T-helper 1 cell (primary cell): ENCODE measurements around the gene FMOD.
"Not testable (repeated sequence)": the region's sequence is repeated elsewhere in the genome, so short reads cannot be mapped to it uniquely, and the experiment has no call there.

ENCODE experiments used
- DNase-seq, 5 donors: peaks; one replicate each; pipeline ENCODE4 v3.0.0-alpha.2; 2012 to 2020

Gene FMOD

GRCh38 chr1:203305809-203306088, 45.2 kb downstream of the FMOD start:
- no peak for DNase-seq

- peak; percentile 89 to 94 (median 90) for DNase-seq
Measured at GRCh38 chr1:203304919-203305808, 45.8 kb downstream of the FMOD start, which contains the start of gene BTG2. BTG2 (plus strand) TSS chr1:203305519; CDS start chr1:203305607, 88 bp downstream.

DNA sequence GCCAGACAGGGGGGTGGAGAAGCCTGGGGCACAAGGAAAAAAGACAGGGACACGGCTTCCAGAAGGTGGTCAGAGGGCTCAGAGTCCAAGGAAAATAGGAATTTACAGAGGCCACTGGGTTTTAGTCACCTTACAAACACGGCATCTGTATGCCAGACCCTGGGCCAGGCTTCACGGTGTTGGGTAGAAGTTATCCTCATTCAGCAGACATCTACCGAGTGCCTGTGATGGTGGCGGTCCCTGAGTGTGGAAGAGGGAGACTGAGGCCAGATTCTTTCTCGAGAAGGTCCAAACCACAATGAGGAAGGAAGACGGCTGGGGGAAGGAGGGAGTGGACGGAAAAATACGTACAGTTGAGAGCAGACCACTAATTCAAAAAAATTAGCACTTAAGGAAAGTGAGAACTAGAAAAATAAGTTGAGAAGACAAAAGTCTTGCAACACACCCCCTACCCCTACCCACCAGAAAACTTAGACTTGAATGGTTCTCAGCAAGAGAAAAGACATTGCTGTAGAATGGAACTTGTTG, 46.5 kb downstream of the FMOD start:
- no peak for DNase-seq

- no peak for DNase-seq
Measured at GRCh38 chr1:203302894-203303293, 48.0 kb downstream of the FMOD start.

DNA sequence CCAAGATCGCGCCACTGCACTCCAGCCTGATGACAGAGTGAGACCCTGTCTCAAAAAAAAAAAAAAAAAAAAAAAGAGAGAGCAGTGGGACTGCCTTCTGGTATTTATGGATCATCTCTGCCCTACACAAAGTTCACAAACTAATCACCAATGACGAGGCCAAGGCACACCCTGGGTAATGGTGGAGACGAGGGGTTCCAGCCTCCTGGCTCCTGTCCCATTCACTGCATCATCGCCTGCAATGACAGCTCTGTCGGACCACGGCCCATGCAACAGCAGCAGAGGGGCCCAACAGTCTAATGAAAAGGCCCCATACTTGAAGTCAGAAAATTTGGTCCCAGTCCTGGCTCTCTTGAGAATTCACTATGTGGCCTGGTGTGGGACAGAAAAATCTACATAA, 48.5 kb downstream of the FMOD start:
- no peak for DNase-seq

- no peak for DNase-seq
Measured at GRCh38 chr1:203301331-203301668, 49.6 kb downstream of the FMOD start.

GRCh38 chr1:203300441-203301330, 50.2 kb downstream of the FMOD start:
- DNase-seq: no peak

DNA sequence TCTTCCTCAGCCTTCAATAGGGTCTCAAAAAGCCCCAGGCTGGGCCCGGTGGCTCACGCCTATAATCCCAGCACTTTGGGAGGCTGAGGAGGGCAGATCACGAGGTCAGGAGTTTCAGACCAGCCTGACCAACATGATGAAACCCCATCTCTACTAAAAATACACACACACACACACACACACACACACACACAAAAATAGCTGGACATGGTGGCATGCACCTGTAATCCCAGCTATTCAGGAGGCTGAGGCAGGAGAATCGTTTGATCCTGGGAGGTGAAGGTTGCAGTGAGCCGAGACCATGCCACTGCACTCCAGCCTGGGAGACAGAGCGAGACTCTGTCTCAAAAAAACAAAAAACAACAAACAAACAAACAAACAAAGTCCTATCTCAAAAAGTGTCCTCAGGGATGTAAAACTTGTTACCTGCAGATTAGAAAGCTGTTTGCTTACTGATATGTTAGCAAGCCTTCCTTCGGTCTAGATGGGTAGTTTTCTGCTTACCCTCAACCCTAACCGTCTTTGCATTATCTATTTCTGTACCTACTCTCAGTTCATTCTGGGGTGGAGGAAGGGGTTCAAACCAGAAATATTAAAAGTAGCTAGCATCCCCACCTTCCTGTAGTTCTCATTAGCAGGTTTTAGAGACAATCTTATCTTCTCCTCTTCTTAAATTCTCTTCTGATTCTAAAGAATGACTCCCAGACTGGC, 51.0 kb downstream of the FMOD start:
- not testable (repeated sequence) for DNase-seq

- DNase-seq: no peak
Measured at GRCh38 chr1:203299169-203299568, 51.8 kb downstream of the FMOD start.

- no peak for DNase-seq
Measured at GRCh38 chr1:203296460-203297073, 54.4 kb downstream of the FMOD start.

- no peak for DNase-seq
Measured at GRCh38 chr1:203295796-203296195, 55.1 kb downstream of the FMOD start.

- no peak for DNase-seq
Measured at GRCh38 chr1:203291201-203292096, 59.5 kb downstream of the FMOD start.
